Measurements from ENCODE around the gene STN1. TPM values are rescaled to one million over a fixed set of nuclear protein-coding genes. Genes with fewer than 3 reads are reported as not detected.

STN1 gene
- total and polyA plus RNA-seq, 10 of the 15 experiments (the other 5 are each of a cell fraction or from before 2014, with no cell fraction given) = 22.2 to 31.8 (median 28.5) TPM

- Histone ChIP-seq H3K4me3 (peak overlapping the region; percentile 65), H3K9ac (ENCODE audit: control insufficient read depth, insufficient read depth, low read length) (peak overlapping the region; percentile 50; the same call in 1 of the 2 replicates), H3K4me2 (ENCODE audit: control insufficient read depth, insufficient read depth) (peak overlapping the region; percentile 83), H3K9me3 (replicated peaks; ENCODE audit: control insufficient read depth, insufficient read depth, low read length) (peaks cover 6% of the 10 kb centered on the region), H4K20me1 (ENCODE audit: control insufficient read depth, insufficient read depth) (no peaks in the 10 kb centered on the region), H2AFZ (ENCODE audit: control insufficient read depth, low read depth, low read length) (peak overlapping the region; percentile 67), H3K27ac (ENCODE audit: control insufficient read depth, insufficient read depth) (peak overlapping the region; percentile 83), H3K4me1 (ENCODE audit: control insufficient read depth, insufficient read depth, low read length) (peaks cover 15% of the 10 kb centered on the region), H3K27me3 (replicated peaks in 1 of 2; ENCODE audit: control insufficient read depth in 2 of 2, insufficient read depth in 2 of 2, low read length in 1 of 2) (no peaks in the 10 kb centered on the region), H3K36me3 (ENCODE audit: control insufficient read depth in 2 of 2, insufficient read depth in 2 of 2, low read length in 1 of 2) (no peaks in the 10 kb centered on the region), H3K79me2 (ENCODE audit: control insufficient read depth, insufficient read depth, low read length) (peaks cover 19% of the 10 kb centered on the region)
- peak; percentile 41 for ATAC-seq
- SMC1A ChIA-PET (ENCODE audit: uncharacterized antibody, unreplicated experiment) = interaction anchor here (0.7 to 1.8 kb wide), 4 partner anchors 25 to 208 kb away, joined by 3 to 7 read pairs (median 5); partner anchors contain the start of gene SFR1
- intact Hi-C loops (cut with micrococcal nuclease; ENCODE audit: unreplicated experiment) (loop anchor here (5.0 to 10.0 kb wide), 3 partner anchors 52 to 419 kb away; partner anchors contain the start of genes ITPRIP, SFR1 and SLK), in situ Hi-C loops (cut with MboI) (no loop called here)
- FAIRE-seq = peak; percentile 71
- POLR2A ChIA-PET = interaction anchor here (1.5 kb wide), 1 partner anchor 17 kb away, joined by 5 read pairs; no protein-coding TSS in a partner anchor
- 23% methylated on average over 6 of the region's 6 CpGs for WGBS (ENCODE audit: insufficient coverage, insufficient replicate concordance, low lambda C conversion rate, missing lambda C conversion rate)
- RAD21 ChIA-PET (ENCODE audit: unreplicated experiment) = interaction anchor here (0.7 to 2.5 kb wide), 3 partner anchors 8 to 73 kb away, joined by 4 to 8 read pairs (median 5); no protein-coding TSS in a partner anchor
- CTCF ChIA-PET = no interaction called here
- no TSS peak for BruUV-seq (replicated peaks)
- DNase-seq (ENCODE audit: low read depth, low spot score) = no peak
- TF ChIP-seq LARP7 (IDR thresholded peaks at IDR 0.05) (no peak), EED (IDR thresholded peaks at IDR 0.05; ENCODE audit: low read depth) (0 out of 2 replicates have a peak, but pooled peaks have one; percentile 25), FOXK2 (IDR thresholded peaks at IDR 0.05) (no peak), ZNF622 (IDR thresholded peaks at IDR 0.05) (no peak), MLLT1 (IDR thresholded peaks at IDR 0.05) (no peak), HDAC2 (IDR thresholded peaks at IDR 0.05) (no peak), IRF4 (IDR thresholded peaks at IDR 0.05; ENCODE audit: low read depth, low read length) (no peak), MXI1 (IDR thresholded peaks at IDR 0.05; ENCODE audit: low read depth, low read length) (peak; percentile 21; the same call in 1 of the 2 replicates), CBX5 (IDR thresholded peaks at IDR 0.05; ENCODE audit: low read depth) (no peak), NKRF (conservative IDR thresholded peaks at IDR 0.05) (no peak), ATF2 (IDR thresholded peaks at IDR 0.05; ENCODE audit: low read length) (no peak), SIX5 (IDR thresholded peaks at IDR 0.05; ENCODE audit: low read depth, low read length, severe bottlenecking) (no peak), JUNB (IDR thresholded peaks at IDR 0.05) (no peak), SUPT20H (IDR thresholded peaks at IDR 0.05; ENCODE audit: borderline replicate concordance, control insufficient read depth, low read depth, low read length) (no peak), FOS (IDR thresholded peaks at IDR 0.05; ENCODE audit: borderline replicate concordance, extremely low read depth, insufficient read length) (no peak), BCL11A (IDR thresholded peaks at IDR 0.05; ENCODE audit: low read depth, low read length) (0 out of 2 replicates have a peak, but pooled peaks have one; percentile 16)
- TF ChIP-seq, protein P1, sequence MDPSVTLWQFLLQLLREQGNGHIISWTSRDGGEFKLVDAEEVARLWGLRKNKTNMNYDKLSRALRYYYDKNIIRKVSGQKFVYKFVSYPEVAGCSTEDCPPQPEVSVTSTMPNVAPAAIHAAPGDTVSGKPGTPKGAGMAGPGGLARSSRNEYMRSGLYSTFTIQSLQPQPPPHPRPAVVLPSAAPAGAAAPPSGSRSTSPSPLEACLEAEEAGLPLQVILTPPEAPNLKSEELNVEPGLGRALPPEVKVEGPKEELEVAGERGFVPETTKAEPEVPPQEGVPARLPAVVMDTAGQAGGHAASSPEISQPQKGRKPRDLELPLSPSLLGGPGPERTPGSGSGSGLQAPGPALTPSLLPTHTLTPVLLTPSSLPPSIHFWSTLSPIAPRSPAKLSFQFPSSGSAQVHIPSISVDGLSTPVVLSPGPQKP (IDR thresholded peaks at IDR 0.05; ENCODE audit: low read depth, low read length) = no peak
Observed at GRCh38 chr10:103915796-103916195, 2.2 kb downstream of the STN1 start.

Data from GM12878 (cell line).